Retinal pigment epithelial cell (primary cell): ENCODE results near the gene STARD4.

Experiments
- DNase-seq: peaks from one replicate; pipeline ENCODE4 v3.0.0-alpha.2; 2010; ENCODE audit warnings: low read depth
- H3K4me3 ChIP-seq: 2 replicates; pipeline ENCODE4 v1.5.1; 2011; ENCODE audit warnings: mild to moderate bottlenecking, low read length, control low read depth, moderate library complexity
- TF ChIP-seq, protein P1 (sequence below): conservative IDR thresholded peaks from 2 replicates; pipeline ENCODE4 v1.5.1; 2011; ENCODE audit warnings: low read depth, low read length, control low read depth, inconsistent platforms

STARD4 gene

DNA sequence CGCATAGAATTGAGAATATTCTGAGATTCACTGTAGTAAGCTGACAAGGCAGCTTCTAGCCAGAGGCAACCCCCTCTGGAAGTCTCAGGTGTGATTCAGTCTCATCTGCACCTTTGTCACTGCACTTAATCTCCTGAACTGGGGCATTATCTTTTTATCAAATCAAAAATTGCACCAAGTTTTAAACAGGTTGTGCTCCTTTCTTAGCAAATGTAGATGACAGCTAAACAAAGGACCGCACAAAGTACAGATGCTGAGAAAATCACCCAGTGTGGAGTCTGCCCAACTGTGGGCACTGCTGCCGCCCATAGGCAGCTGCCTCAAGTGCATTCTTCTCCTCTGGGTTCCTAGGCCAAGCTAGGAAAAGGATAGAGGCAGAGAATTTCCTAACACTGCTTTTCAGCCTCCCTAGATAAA, 51.1 kb downstream of the STARD4 start:
- TF ChIP-seq, protein P1, sequence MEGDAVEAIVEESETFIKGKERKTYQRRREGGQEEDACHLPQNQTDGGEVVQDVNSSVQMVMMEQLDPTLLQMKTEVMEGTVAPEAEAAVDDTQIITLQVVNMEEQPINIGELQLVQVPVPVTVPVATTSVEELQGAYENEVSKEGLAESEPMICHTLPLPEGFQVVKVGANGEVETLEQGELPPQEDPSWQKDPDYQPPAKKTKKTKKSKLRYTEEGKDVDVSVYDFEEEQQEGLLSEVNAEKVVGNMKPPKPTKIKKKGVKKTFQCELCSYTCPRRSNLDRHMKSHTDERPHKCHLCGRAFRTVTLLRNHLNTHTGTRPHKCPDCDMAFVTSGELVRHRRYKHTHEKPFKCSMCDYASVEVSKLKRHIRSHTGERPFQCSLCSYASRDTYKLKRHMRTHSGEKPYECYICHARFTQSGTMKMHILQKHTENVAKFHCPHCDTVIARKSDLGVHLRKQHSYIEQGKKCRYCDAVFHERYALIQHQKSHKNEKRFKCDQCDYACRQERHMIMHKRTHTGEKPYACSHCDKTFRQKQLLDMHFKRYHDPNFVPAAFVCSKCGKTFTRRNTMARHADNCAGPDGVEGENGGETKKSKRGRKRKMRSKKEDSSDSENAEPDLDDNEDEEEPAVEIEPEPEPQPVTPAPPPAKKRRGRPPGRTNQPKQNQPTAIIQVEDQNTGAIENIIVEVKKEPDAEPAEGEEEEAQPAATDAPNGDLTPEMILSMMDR: peak; percentile 87
- no peak overlapping the region for H3K4me3 ChIP-seq
- peak; percentile 11 for DNase-seq

DNA sequence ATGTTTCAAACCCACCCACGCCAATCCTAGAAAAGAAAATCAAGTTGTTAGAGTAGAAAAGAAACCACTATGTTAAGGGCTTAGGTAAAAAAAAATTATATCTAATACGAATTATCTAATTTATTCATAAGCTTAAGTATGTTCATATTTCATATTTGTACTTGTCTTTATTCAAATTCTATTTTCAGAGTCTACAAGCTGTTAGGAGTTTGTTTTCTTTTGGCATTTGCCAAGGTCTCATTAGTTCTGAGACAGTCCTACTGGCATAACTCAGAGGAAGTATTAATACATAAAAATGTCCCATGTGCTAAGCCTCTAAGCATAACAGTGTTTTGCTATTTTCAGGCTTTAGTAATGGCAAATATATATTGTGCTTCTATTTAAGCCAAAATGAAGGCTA, 57.6 kb downstream of the STARD4 start:
- TF ChIP-seq, protein P1: no peak
- H3K4me3 ChIP-seq: no peak overlapping the region
- peak; percentile 13 for DNase-seq

DNA sequence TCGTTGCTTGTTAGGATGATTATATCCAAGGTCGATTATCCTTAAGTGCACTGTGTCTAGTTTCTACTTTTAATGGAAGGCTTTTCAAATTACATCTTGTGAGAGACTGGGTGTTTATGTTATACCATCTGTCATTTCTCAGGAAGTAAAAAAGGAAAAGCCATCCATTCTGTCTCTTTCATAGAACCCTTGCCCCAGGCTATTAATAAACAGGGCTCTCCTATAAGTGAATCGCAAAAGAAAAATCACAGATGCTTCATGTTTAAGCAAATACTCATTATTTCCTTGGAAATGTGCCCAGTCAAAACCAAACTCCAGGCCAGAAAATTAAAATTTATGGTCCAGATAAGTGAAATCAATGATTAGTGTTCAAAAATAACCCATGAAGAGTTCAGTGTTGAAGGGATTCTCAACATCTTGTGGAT, 58.1 kb downstream of the STARD4 start:
- DNase-seq: peak; percentile 1
- H3K4me3 ChIP-seq: no peak overlapping the region
- TF ChIP-seq, protein P1: no peak

DNA sequence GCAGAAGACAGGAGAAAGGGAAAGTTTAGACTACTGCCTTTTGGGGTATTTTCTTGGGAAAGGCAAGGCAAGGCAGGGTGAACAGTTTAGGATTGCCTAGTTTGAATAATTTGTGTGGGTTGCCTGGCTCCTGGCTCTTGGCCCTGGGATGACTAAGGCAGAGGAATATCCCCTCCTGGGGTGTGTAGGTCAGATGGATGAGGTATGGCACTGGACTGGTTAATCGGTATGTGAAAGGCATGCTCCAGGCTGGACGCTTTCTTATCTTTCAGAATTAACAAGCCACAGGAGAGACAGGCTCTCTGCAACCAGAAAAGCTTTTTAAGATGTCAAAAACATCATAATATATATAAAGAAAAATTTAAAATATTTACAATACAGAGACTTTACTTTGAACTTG, 58.6 kb downstream of the STARD4 start:
- TF ChIP-seq, protein P1: no peak
- peak; percentile 25 for DNase-seq
- H3K4me3 ChIP-seq: no peak overlapping the region

DNA sequence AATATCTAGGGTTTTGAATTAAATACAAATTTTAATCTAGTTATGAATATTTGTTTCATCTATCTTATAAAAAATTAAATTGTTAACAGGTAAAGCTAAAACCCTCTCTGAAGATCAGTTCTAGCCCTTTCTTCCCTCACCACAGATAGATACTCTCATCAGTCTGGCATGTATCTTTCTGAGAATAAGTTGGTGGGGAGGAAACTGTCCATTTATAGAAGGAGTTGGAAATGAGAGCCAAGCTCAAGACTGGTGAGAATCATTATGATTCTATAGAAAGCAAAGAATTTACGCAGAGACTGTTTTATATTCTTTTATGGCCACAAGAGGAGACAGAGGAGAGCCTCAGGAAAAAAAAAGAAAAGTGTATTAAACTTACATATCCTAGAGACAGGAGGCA, 59.0 kb downstream of the STARD4 start:
- DNase-seq: no peak
- TF ChIP-seq, protein P1: no peak
- H3K4me3 ChIP-seq: no peak overlapping the region

DNA sequence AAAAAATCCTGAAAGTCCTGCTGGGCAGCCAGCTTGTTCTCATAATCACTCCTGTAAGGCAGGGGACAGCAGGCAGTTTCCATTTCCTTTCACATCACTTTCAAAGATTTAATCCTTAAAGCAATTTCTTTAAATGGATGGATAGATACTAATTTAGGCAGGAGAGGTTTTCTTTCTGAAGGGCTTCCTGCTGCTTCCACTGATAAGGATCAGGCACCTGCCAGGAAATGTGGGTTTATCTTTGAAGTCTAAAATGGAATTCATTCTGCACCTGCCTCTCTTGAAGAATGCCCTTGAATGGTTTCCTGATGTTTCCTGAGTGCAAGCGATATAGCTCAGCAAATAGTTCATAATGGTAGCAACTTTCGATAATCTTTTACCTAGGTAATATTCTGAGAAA, 64.5 kb downstream of the STARD4 start:
- TF ChIP-seq, protein P1: no peak
- no peak for DNase-seq
- H3K4me3 ChIP-seq: no peak overlapping the region

DNA sequence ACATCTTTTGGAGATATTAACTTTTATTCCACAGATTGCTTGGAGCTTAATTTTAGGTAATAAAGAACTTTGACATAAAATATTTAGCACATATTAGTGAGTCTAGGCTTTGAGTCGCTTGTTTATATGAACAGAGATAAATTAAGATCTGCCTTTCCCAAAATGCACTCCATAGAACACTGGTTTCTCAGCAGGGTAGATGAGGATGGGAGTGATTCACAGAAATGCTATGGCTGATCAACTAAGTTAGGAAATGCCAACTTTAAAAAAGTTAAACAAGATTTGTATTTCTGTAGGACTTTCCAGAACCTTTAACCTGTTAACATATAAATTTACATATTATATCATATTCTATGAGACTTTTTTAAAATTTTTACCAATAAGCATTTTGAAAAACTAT, 65.2 kb downstream of the STARD4 start:
- TF ChIP-seq, protein P1: no peak
- H3K4me3 ChIP-seq: no peak overlapping the region
- DNase-seq: no peak
